ENCODE results near the gene ATP13A4. TPM values are rescaled to one million over a fixed set of nuclear protein-coding genes. Genes with fewer than 3 reads are reported as not detected.

ATP13A4 gene
- total and polyA plus RNA-seq, 2 of the 8 experiments (the other 6 are each of a cell fraction or from before 2014, with no cell fraction given): 0.12 TPM; not detected in 1

DNA sequence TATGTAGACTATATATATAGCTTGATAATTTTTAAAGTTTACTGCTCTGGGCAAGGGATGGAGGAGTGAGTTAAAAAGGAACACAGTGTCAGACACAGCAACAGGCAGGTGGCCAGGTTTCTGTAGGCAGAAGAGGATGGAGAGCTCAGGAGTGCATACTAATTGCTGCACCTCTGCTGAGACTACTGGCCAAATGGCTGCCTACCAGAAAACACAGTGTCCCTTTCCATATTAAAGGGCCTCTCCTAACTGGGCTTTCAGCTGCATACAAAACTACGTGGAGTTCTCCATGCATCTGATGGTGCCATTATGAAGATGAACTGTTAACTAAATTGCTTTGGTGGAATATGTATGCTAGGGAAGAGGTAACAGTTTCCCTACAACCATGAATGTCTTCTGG lies 1.8 kb downstream of the ATP13A4 start:
- Histone ChIP-seq H2BK12ac (ENCODE audit: low read depth, low read length) (no peak overlapping the region), H2BK5ac (ENCODE audit: low read depth, low read length) (no peak overlapping the region), H4K8ac (ENCODE audit: extremely low read depth, insufficient read depth, low read length) (no peak overlapping the region), H3K56ac (replicated peaks; ENCODE audit: insufficient read length, low read depth, low read length) (no peak overlapping the region), H3K79me2 (ENCODE audit: control insufficient read depth in 1 of 2, insufficient read depth in 2 of 2, low read length in 2 of 2) (no peaks in the 10 kb centered on the region), H2BK20ac (ENCODE audit: low read length) (no peak overlapping the region), H3K23me2 (ENCODE audit: low read depth, low read length) (no peaks in the 10 kb centered on the region), H3K9ac (replicated peaks in 1 of 4; ENCODE audit: extremely low read depth in 1 of 4, low read depth in 3 of 4, low read length in 3 of 4) (no peak overlapping the region), H3K27ac (ENCODE audit: low read depth, low read length) (no peak overlapping the region), H3K4me1 (replicated peaks in 1 of 4; ENCODE audit: control insufficient read depth in 3 of 4, insufficient read depth in 4 of 4, low read length in 3 of 4) (peaks cover 0 to 4% (median 2%) of the 10 kb centered on the region in 4 experiments; a peak in 3 of 7 replicates), H3K23ac (ENCODE audit: insufficient read length) (no peak overlapping the region), H3K36me3 (ENCODE audit: control insufficient read depth in 2 of 4, insufficient read depth in 4 of 4, low read length in 3 of 4) (no peaks in the 10 kb centered on the region), H3K9me3 (ENCODE audit: insufficient read depth in 2 of 2, low read depth in 1 of 2, low read length in 1 of 2) (no peaks in the 10 kb centered on the region), H2BK15ac (ENCODE audit: low read length) (no peak overlapping the region), H3K79me1 (ENCODE audit: low read depth, low read length) (no peaks in the 10 kb centered on the region), H3K14ac (ENCODE audit: insufficient read length) (no peak overlapping the region), H2AK5ac (ENCODE audit: low read depth, low read length) (no peak overlapping the region), H2AFZ (ENCODE audit: low read length) (no peak overlapping the region; the same call in 1 of the 2 replicates), H3K4me2 (ENCODE audit: insufficient read depth in 1 of 2, low read depth in 2 of 2, low read length in 2 of 2) (no peak overlapping the region), H4K5ac (ENCODE audit: insufficient read length, low read depth, low read length) (no peak overlapping the region), H3K4me3 (ENCODE audit: extremely low read depth in 1 of 4, insufficient read depth in 2 of 4, low read depth in 3 of 4, low read length in 4 of 4) (no peak overlapping the region), H3K4ac (replicated peaks; ENCODE audit: insufficient read length, low read depth, low read length) (no peak overlapping the region), H2BK120ac (replicated peaks; ENCODE audit: low read depth, low read length) (no peak overlapping the region), H3K27me3 (replicated peaks in 1 of 4; ENCODE audit: control insufficient read depth in 3 of 4, extremely low read depth in 1 of 4, insufficient read depth in 3 of 4, low read length in 3 of 4) (no peaks in the 10 kb centered on the region), H3K18ac (ENCODE audit: extremely low read depth, low read length) (no peak overlapping the region), H4K91ac (replicated peaks; ENCODE audit: insufficient read length, low read length) (no peak overlapping the region), H4K20me1 (replicated peaks in 1 of 2; ENCODE audit: control insufficient read depth in 1 of 2, insufficient read depth in 2 of 2, low read length in 2 of 2) (no peaks in the 10 kb centered on the region)
- CTCF ChIA-PET (ENCODE audit: partially characterized antibody): interaction anchor here (0.8 to 1.2 kb wide), 4 partner anchors 20 to 289 kb away, joined by 3 to 4 read pairs (median 3); no protein-coding TSS in a partner anchor
- 76% methylated on average over 1 of the region's 1 CpG; no CpG with 5 or more reads in 1 of the 2 experiments for WGBS, 2 experiments (ENCODE audit: extremely low coverage in 1 of 2, insufficient coverage in 1 of 2, insufficient read length in 1 of 2, insufficient replicate concordance in 2 of 2, low coverage in 1 of 2, low lambda C conversion rate in 2 of 2, missing lambda C conversion rate in 1 of 2)
- no peak for DNase-seq (ENCODE audit: low read depth in 1 of 2, low spot score in 2 of 2)
- POLR2A ChIA-PET (ENCODE audit: partially characterized antibody): no interaction called here
- no peak for FAIRE-seq
- TF ChIP-seq TAF7 (optimal IDR thresholded peaks at IDR 0.05; ENCODE audit: borderline replicate concordance, low read depth, low read length) (no peak), YY1 (IDR thresholded peaks at IDR 0.05; ENCODE audit: low read depth, low read length) (no peak), NRF1 (IDR thresholded peaks at IDR 0.05; ENCODE audit: low read depth, low read length) (no peak), EGR1 (IDR thresholded peaks at IDR 0.05; ENCODE audit: borderline replicate concordance, low read depth, low read length) (no peak), JUND (IDR thresholded peaks at IDR 0.05; ENCODE audit: low read length) (no peak), EP300 (IDR thresholded peaks at IDR 0.05; ENCODE audit: borderline replicate concordance in 1 of 2, low read depth in 2 of 2, low read length in 2 of 2) (no peak), CTCF (IDR thresholded peaks at IDR 0.05; ENCODE audit: control extremely low read depth in 1 of 3, insufficient read depth in 1 of 3, low read depth in 1 of 3, low read length in 3 of 3) (no peak), E2F6 (IDR thresholded peaks at IDR 0.05) (no peak), FOSL1 (IDR thresholded peaks at IDR 0.05; ENCODE audit: insufficient read depth, low read depth, low read length) (no peak), KDM5A (IDR thresholded peaks at IDR 0.05; ENCODE audit: low read length) (no peak), SUZ12 (IDR thresholded peaks at IDR 0.05; ENCODE audit: low read length) (no peak)
